GOT3 (cell line): ENCODE results near the gene LAMB4.

Source experiments
- DNase-seq: peaks from one replicate; lab custom pipeline; 2025; ENCODE audit warnings: mixed read lengths; lab: John Stamatoyannopoulos, UW

Gene LAMB4

GRCh38 chr7:108112683-108113082, 17.5 kb downstream of the LAMB4 start:
- no peak for DNase-seq

GRCh38 chr7:108109221-108109908, 20.8 kb downstream of the LAMB4 start:
- DNase-seq = no peak

GRCh38 chr7:108108131-108108530, 22.0 kb downstream of the LAMB4 start:
- DNase-seq = no peak

GRCh38 chr7:108104324-108104723, 25.8 kb downstream of the LAMB4 start:
- no peak for DNase-seq

- no peak for DNase-seq
Measured at GRCh38 chr7:108103558-108104298, 26.4 kb downstream of the LAMB4 start.

- no peak for DNase-seq
Measured at GRCh38 chr7:108102671-108103312, 27.4 kb downstream of the LAMB4 start.

- no peak for DNase-seq
Measured at GRCh38 chr7:108101759-108102158, 28.4 kb downstream of the LAMB4 start.

- no peak for DNase-seq
Measured at GRCh38 chr7:108099713-108100112, 30.4 kb downstream of the LAMB4 start.

- DNase-seq = no peak
Measured at GRCh38 chr7:108097703-108098102, 32.5 kb downstream of the LAMB4 start.

GRCh38 chr7:108096996-108097395, 33.2 kb downstream of the LAMB4 start:
- DNase-seq = no peak

- DNase-seq = no peak
Measured at GRCh38 chr7:108094933-108095710, 35.0 kb downstream of the LAMB4 start.

GRCh38 chr7:108094346-108094745, 35.8 kb downstream of the LAMB4 start:
- no peak for DNase-seq

- no peak for DNase-seq
Measured at GRCh38 chr7:108093851-108094331, 36.3 kb downstream of the LAMB4 start.

GRCh38 chr7:108093341-108093740, 36.8 kb downstream of the LAMB4 start:
- no peak for DNase-seq

GRCh38 chr7:108091461-108091831, 38.7 kb downstream of the LAMB4 start:
- no peak for DNase-seq

GRCh38 chr7:108090791-108091460, 39.2 kb downstream of the LAMB4 start:
- no peak for DNase-seq

GRCh38 chr7:108089381-108089780, 40.8 kb downstream of the LAMB4 start:
- DNase-seq = no peak

GRCh38 chr7:108088729-108089128, 41.4 kb downstream of the LAMB4 start:
- no peak for DNase-seq

- no peak for DNase-seq
Measured at GRCh38 chr7:108087778-108088177, 42.4 kb downstream of the LAMB4 start.

GRCh38 chr7:108086962-108087361, 43.2 kb downstream of the LAMB4 start:
- no peak for DNase-seq

GRCh38 chr7:108086546-108086945, 43.6 kb downstream of the LAMB4 start:
- no peak for DNase-seq

GRCh38 chr7:108083980-108084379, 46.2 kb downstream of the LAMB4 start:
- no peak for DNase-seq
